GM21786 (cell line): ENCODE data around the gene GIT2.
"Not testable (repeated sequence)": the region's sequence is repeated elsewhere in the genome, so short reads cannot be mapped to it uniquely, and the experiment has no call there.

Experiments used
- ATAC-seq: cut with Tn5 transposase; IDR thresholded peaks from one replicate; pipeline ENCODE4 v1.9.1; 2021; ENCODE audit not compliant: unreplicated experiment

The GIT2 gene

DNA sequence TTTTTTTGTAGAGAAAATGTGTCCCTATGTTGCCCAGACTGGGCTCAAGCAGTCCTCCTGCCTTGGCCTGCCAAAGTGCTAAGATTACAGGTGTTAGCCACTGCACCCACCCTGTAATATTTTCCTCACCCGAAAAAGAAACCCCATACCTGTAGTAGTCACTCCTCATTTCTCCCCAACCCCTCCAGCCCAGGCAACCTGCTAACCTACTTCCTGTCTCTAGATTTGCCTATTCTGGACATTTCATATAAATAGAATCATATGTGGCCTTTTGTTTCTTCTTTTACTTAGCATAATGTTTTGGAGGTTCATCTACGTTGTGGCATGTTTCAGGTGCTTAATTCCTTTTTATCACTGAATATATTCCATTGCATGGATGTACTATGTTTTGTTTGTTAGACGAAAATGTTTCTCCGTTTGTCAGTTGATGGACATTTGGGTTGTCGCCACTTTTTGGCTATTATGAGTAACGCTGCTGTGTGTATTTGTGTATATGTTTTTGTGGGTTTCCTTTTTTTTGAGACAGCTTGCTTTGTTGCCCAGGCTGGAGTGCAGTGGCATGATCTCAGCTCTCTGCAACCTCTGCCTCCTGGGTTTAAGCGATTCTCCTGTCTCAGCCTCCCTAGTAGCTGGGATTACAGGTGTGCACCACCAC lies 9.3 kb upstream of the GIT2 start:
- ATAC-seq: no peak

DNA sequence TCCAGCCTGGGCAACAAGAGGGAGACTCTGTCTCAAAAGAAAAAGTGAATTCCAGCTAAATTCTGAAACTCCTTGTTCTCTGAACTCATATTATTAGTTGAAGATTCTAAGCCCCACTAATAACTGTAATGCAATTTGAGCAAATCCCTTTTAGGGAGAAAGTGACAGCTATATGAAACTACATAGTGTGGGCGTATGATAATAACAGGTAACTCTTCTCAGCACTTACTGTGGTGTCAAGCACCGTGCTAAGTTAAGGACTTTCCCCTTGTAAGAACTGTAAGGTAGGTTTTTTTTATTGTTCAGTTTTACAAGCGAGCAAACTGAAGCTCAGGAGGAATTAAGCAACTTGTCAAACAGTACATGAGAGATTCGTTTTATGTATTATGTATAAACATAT lies 8.4 kb upstream of the GIT2 start:
- peak; percentile 60 for ATAC-seq

DNA sequence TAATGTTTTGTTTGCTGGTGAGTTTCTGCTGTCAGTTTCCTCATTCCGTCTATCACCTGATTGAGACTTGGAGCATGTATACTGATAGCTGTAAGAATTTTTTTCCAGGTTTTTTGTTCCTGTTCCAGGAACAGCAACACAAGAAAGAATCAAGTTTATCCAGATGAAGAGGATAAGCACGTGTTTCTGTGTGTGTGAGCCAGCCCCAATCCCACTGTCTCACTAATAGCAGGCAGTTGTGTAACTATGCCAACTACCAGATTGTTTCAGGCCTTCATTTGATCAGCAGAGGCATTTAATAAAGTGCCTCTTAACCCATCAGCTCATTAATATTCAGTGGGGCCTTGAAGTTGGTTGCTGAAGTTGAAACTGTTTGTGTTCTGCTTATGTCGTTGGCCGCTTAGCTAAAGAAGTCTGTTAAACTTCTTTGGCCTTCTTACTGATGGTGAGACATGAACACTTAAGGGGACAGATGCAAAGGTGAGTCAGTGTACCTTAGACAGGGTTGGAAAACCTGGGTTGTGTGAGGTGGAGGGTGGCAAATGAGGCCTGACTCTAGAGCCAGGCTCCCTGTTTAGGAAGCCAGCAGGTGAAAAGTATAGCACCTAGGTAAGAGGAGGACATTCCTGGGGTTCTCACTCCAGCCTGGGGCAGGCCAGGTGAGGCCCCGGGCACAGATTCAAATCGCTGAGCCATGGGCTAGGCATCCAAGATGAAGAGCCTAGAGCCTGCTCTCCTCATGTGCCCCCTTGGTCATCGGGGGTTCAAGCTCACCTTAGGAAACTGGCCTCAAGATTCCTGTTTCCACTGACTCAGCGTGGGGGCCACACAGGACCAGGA lies 6.7 kb upstream of the GIT2 start:
- ATAC-seq: no peak

DNA sequence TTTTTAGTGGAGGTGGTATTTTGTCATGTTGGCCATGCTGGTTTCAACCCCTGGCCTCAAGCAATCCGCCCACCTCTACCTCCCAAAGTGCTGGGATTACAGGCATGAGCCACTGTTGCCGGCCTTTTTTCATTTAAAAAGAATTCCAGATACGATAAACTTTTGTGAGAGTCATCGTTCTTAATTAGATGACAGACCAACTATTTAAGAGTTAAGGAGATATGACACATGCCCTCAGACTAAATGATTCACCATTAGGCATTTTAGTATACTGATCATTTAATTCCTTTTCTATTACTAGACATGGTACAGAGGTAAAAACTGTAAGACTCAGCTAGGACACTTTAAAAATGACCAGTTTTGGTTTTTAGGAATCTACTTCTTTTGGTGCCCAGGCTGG lies 5.4 kb upstream of the GIT2 start:
- ATAC-seq: no peak

DNA sequence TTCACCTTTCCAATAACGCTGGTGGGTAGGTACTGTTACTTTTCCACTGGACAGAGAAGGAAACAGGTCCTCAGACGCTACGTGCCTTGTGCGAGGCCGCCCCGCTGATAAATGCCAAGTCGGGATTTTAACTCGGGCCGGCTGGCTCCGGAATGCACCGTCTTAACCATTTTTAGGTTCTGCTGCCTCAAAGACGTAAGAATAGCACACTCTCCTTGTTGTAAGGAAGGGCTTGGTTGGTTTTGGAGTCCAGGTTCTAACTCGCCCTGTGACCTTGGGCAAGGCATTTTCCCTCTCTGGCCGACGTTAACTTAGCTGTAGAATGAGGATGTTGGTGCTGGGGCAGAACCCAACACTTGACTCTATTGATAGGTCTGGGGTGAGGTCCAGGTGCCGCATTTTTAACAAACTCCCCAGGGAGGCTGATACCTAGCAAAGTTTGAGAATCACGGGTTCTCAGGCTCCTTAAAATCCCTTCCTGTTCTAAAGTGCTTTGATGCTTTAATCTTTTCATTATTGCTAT lies 3.9 kb upstream of the GIT2 start:
- ATAC-seq: no peak

DNA sequence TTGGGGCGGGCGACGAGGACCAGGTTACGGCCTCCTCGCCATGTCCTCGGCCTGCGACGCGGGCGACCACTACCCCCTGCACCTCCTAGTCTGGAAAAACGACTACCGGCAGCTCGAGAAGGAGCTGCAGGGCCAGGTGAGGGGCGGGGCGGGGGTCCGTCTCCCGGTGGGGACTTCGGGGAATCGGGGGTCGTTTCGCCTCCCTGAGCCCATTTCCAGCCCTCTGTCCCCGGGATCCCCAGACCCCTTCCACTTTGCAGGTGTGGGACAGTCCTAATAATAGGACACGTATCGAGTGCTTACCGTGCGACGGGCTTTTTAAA lies 3.4 kb upstream of the GIT2 start:
- ATAC-seq: no peak

DNA sequence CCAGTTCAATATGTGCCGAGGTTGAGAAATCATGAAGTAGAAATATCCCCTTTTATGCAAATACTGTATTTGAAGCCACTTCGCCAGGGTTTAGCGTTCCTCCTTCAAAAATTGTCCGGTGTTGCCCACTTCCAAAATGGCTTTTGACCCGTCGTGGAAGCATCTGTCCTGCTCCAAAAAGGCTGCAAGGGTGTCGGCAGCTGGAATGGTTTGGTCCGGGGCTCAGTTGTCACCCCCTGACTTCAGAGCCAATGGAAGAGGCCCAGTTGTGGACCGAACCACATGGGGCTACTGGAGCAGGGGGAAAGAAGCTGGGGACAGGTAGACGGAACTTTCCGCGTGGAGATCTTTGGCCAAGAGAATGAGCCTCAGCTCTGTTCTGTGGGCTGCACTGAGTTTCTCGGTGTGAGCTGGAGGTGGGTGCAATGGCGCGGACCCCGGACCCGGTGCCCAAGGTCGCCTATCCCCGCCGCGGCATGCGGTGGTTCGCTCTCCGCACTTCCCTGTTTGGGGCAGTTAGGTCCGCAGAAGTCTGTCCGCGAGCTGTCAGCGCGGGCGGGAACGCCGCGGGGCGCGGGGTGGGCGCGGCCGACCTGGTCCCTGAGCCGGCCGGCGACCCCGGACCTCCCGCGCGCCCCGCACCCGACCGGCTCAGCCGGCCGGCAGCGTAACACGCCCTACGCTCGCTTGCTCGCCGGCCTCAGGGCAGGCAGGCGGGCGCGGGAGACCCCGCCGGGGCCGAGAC lies 2.9 kb upstream of the GIT2 start, which contains the start of gene ANKRD13A:
ANKRD13A (plus strand) TSS at position 527 of the 745 bp plus-strand sequence. CDS start 259 bp downstream, outside the sequence.
- ATAC-seq: peak; percentile 55

DNA sequence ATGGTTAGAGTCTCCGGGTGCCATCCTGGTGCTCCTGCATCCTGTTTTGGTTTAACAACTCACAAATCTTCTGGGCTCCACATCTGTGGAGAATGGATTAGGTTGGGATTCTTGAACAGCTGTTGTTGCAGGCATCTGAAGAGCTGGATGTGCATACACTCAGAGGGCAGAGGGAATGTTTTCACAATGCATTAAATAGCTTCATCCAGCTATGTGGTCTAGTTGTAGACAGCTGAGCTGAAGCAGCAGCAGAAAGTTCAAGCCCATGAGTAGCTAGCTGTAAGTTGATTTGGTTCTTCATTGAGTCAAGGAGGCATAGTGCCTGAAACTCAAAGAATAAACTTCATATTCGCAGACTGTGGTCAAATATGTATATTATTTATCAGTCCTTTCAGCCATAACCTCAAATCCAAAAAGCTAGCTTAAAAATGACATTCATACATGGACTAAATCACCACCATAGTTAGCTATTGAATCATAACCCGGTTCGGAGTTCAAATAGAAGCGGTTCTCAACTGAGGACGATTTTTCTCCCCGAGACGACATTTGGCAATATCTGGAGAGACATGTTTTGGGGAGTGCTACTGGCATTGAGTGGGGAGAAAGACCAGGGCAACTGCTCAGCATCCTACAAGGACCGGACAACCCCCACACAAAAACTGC lies 2.2 kb upstream of the GIT2 start:
- no peak for ATAC-seq

DNA sequence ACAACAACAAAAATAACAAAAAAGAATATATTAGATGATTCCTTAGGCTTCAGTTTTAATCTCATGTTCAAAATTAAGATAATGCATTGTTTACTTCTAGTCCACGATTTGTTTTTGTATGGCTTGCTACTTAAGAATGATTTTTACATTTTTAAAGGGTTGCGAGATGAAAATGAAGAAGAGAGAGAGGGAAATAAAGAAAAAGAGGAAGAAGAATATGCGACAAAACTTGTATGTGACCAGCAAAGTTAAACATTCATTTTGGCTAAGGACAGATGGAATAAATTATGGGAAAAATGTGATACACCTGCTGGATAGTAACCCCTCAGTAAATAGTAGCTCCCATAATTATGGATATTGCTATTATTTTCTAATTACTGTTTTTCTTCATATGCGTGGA lies 1.2 kb upstream of the GIT2 start:
- no peak for ATAC-seq

DNA sequence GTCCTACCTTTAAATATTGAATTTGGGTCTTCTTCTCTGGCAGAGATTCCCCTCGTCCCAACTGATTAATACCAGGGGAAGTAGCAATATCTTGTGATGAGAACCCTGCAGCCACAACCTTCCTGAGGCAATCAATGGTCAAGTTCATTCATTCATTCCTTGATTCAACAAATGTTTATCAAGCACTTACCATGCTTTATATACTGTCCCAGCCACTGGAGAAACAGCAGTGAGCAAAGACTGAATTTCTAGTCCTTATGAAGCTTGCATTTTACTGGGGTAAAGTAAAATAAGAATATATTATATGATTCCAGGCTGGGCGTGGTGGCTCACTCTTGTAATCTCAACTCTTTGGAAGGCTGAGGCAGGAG lies 300 bp upstream of the GIT2 start:
- ATAC-seq: no peak

DNA sequence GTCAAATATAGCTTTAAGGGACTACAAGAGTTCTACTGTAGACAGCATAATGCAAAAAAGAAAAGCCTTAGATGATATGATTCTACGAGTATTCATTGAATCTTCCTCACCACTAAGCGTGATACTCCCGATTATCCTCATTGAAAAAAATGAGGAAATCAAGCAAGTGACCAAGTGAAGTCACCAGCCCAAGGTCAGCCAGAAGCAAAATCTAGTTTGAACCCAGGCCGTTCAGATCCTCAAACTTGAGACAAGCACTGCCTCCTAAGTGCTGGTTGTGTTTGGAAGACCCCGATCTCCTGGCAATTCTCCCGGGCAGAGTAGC lies 845 bp downstream of the GIT2 start:
- ATAC-seq: no peak

DNA sequence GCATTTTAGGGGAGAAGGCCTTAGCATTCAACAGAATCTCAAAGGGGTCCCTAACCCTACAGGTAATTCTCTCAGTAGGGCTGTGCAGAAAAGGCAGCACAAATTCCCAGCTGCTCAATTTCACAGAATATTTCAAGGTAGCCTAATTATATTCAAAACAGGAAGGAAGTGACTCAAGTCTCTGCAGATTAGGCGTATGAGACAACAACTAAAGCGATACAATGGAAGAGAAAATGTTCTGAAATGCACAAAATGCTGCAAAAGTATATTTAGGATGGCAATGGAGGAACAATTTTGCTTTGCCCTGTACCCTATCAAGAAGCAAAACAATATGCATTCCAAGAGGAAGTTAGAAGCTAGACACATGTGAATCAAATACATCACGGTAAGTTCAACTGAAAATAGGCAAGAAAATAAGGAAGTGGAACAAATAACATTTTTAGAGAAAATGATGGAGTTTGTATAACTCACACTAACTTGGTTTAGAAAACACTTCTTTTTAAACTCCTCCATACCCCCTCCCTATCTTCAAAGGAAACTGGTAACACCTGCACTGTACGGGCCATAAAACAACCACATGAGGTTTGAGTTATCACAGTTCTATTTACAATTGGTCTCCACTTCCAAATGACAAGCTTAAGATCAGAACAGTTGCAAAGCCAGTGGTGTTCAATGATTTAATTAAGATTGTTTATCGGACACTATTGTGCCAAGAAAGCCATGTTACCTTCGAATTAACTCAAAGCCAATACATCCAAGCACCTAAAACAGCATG lies 1.6 kb downstream of the GIT2 start:
- ATAC-seq: no peak

DNA sequence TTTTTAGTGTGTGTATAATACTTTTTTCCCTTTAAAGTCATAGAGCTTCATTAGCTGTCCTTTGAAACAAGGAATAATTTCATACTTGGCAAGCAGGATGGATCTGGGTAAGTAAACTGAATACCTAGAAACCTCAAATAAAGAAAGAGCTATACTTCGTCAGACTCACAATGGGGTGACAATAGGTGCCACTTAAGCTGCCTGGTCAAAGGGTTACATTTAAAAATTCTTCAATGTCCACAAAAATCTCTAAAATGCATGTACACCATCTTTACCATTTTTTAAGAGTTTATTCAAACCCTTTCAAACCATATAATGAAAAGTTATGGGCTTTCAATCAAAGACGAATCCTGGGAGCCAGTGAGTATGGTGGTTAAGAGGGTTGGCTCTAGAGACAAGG lies 3.1 kb downstream of the GIT2 start:
- no peak for ATAC-seq

DNA sequence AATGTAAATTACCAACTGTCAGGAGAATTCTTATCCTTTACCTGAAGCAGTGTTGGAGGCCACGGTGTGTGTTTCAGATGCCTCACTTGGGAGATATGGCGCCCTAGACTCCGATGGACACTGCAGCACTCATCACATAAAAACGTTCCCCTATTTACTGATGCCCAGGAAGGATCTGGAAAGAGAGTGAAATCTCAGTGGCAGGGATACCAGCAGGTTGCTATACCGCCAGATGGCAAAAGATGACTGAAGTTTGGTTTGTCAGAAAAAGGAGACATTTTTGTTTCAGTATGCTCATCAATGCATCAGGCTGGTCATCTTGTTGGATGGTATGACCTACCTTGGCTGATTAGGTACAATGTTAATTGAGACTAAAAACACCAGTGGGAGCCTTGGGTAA lies 4.6 kb downstream of the GIT2 start:
- ATAC-seq: no peak

DNA sequence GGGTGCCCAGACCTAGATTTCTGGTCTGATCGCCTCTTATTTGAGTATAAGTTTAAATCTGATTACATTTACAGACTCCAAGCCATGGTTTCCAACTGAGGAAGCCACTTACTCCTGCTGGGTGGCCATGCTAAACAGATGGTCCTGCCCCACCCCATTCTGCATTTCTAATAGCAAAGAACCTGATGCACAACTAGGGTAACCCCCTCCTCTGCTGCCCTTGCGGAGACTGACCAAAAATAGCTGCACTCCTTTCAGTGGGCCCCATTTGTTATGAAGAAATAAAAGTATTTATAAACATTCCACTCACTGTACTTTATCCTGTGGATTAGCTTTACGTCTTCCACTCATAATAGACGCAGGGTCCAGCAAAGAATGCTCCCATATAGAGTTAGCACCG lies 6.8 kb downstream of the GIT2 start:
- ATAC-seq: no peak

DNA sequence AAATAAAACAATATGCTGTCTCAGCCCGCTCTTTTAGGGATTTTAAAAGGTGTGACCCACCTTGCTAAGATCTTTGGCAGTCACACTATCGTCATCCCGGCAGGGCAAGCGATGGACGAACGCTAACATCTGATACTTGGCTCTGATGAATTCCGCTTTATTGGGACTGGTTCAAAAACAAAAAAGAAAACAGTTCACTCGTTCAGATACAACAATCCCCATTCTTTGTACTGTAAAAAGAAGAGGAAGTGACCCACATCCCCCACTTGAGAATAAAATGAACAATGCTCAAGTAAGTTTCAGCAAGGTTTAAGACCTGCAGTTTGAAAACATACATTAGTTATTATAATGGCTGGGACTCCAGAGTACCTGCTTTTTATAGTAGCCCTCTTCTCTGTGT lies 7.3 kb downstream of the GIT2 start:
- ATAC-seq: no peak

DNA sequence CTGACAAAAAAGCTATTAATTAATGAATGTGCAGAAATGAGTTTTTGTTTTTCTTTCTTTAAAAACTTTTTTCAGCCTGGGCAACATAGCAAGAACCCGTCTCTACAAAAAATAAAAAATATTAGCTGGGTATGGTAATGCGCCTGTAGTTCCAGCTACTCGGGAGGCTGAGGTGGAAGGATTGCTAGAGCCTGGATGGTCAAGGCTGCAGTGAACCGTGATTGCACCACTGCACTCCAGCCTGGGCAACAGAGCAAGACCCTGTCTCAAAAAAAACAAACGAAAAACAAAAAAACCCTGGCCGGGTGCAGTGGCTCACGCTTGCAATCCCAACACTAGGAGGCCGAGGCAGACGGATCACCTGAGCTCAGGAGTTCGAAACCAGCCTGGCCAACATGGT lies 7.9 kb downstream of the GIT2 start:
- no peak for ATAC-seq

DNA sequence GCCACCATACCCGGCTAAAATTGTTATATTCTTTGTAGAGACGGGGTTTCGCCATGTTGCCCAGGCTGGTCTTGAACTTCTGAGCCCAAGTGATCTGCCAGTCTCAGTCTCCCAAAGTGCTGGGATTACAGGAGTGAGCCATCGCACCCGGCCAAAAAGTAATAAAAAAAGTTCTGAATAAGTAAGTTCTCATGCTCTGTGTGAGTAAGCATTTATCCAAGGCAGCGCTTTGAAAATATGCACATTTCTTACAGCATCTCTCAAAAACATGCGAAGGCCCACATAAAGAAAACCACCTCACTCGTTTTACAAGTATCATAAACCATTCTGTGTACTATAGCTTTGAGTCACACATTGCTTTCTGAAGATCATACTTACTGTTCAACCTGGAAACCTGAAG lies 8.6 kb downstream of the GIT2 start:
- no peak for ATAC-seq

DNA sequence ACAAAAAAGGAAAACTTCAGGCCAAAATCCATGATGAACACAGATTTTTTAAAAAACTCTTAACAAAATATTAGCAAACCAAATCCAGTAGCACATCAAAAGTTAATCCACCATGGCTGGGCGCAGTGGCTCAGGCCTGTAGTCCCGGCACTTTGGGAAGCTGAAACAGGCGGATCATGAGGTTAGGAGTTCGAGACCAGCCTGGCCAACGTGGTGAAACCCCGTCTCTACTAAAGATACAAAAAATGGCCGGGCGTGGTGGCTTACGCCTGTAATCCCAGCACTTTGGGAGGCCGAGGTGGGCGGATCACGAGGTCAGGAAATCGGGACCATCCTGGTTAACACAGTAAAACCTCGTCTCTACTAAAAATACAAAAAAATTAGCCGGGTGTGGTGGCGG lies 9.9 kb downstream of the GIT2 start:
- not testable (repeated sequence) for ATAC-seq

DNA sequence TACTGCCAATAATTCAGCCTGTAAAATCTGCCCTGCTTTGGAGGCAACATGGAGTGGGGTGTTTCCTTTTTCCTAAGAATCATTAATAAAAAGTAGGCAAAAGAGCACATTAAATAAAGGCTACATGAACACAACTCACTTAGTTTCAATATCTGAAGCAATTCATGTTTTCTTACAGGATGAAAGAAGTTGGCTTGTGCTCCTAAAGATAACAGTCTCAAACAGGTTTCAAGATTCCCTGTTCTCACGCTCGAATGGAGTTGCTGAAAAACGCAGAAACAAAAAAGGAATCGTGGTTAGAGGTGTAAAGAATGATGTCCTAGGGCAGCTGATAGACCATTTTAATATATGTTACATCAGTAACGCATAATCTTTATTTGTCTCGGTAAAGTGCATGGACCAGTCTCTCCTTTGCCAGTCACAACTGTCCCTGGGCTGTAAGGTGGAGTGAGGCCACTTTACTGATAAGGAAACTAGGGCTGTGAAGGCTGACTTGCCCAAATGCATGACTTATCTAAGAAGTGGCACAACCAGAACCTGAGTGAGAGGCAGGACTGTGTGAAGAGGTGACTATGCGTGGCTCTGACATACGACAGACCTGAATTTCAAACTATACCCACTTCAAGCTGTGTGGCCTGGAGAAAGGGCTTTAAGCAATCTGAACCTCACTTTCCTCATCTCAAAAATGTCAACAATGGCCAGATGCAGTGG lies 12.6 kb downstream of the GIT2 start:
- no peak for ATAC-seq
